Astrocyte of the cerebellum (primary cell): ENCODE results near the gene DPYSL5.

Experiments
- DNase-seq: peaks from one replicate; pipeline ENCODE4 v3.0.0-alpha.2; 2011; ENCODE audit warnings: low read depth
- H3K4me3 ChIP-seq: 2 replicates; pipeline ENCODE4 v1.5.1; 2011; ENCODE audit warnings: mild to moderate bottlenecking, low read depth, low read length, moderate library complexity
- in situ Hi-C: cut with HindIII; loops from 2 replicates; pipeline ENCODE4 v1.10.0; 2017; ENCODE audit warnings: low sequenced_read_pairs
- TF ChIP-seq, protein P1 (sequence below): IDR thresholded peaks from 2 replicates; pipeline ENCODE4 v1.5.1; 2012; ENCODE audit warnings: low read length, low read depth, moderate library complexity, mild to moderate bottlenecking; ENCODE audit errors: missing control alignments

DPYSL5 gene

DNA sequence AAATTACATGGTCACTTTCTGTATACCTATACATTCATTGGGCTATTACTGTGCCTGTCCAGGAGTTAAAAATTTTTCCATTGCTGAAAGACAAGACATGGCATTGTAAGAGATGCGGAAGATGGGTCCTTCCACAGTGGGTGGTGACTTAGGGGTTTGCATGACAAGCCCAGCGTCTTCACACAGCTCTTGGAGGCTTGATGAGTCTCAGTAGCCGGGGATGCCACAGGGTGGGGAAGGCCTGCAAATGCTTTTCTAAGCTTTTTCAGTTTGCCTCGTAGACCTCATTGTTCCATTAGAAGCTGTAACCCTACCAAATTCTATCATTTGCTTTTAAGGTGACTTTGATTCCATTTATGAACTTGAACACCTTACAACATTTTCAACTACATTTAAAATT is 104.4 kb downstream of the DPYSL5 start:
- no peak for DNase-seq
- in situ Hi-C loops = no loop called here
- TF ChIP-seq, protein P1, sequence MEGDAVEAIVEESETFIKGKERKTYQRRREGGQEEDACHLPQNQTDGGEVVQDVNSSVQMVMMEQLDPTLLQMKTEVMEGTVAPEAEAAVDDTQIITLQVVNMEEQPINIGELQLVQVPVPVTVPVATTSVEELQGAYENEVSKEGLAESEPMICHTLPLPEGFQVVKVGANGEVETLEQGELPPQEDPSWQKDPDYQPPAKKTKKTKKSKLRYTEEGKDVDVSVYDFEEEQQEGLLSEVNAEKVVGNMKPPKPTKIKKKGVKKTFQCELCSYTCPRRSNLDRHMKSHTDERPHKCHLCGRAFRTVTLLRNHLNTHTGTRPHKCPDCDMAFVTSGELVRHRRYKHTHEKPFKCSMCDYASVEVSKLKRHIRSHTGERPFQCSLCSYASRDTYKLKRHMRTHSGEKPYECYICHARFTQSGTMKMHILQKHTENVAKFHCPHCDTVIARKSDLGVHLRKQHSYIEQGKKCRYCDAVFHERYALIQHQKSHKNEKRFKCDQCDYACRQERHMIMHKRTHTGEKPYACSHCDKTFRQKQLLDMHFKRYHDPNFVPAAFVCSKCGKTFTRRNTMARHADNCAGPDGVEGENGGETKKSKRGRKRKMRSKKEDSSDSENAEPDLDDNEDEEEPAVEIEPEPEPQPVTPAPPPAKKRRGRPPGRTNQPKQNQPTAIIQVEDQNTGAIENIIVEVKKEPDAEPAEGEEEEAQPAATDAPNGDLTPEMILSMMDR = no peak
- H3K4me3 ChIP-seq = no peak overlapping the region

GRCh38 chr2:26954135-26954534 is 106.2 kb downstream of the DPYSL5 start:
- in situ Hi-C loops = no loop called here
- no peak overlapping the region for H3K4me3 ChIP-seq
- DNase-seq = no peak
- TF ChIP-seq, protein P1 = no peak

DNA sequence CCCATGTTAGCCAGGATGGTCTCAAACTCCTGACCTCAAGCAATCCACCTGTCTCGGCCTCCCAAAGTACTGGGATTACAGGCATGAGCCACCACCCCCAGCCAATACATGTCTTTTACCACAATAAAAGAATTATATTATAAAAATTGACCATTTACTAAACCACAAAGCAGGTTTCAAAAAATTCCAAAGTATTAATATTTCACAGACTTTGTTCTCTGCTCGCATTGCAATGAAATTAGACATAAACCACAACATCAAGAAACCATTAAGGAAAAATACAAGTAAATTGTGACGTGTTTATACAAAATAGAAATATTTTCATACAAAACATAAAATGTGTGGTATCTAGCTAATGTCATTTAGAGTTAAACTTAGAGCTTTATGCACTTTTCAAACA is 109.1 kb downstream of the DPYSL5 start:
- TF ChIP-seq, protein P1 = no peak
- no peak overlapping the region for H3K4me3 ChIP-seq
- no peak for DNase-seq
- in situ Hi-C loops = no loop called here

GRCh38 chr2:26957534-26957933 is 109.6 kb downstream of the DPYSL5 start:
- DNase-seq = no peak
- no peak overlapping the region for H3K4me3 ChIP-seq
- in situ Hi-C loops = no loop called here
- TF ChIP-seq, protein P1 = no peak

GRCh38 chr2:26959331-26959730 is 111.4 kb downstream of the DPYSL5 start:
- H3K4me3 ChIP-seq = no peak overlapping the region
- no peak for DNase-seq
- in situ Hi-C loops = no loop called here
- TF ChIP-seq, protein P1 = no peak

- in situ Hi-C loops = no loop called here
- H3K4me3 ChIP-seq = no peak overlapping the region
- no peak for DNase-seq
- TF ChIP-seq, protein P1 = no peak
These were observed 116.7 kb downstream of the DPYSL5 start for GRCh38 chr2:26964446-26965130.

DNA sequence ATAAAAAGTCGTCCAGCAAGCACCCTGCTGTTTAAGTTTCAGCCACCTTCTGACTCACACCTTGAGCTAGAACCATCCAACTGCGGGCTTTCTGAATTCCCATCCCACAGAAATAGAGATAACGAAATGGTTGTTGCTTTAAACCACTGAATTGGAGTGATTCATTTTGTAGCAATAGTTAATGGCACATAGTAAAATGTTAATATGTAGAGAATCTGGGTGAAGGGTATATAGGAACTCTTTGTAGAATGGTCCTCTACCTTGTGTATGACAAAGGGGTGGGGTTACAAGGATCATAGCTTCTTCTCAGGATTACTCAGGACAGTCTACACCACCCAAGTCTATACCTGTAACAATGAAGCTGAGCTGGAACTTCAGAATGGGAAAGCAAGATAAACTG is 120.1 kb downstream of the DPYSL5 start:
- H3K4me3 ChIP-seq = no peak overlapping the region
- no peak for DNase-seq
- TF ChIP-seq, protein P1 = no peak
- in situ Hi-C loops = no loop called here
